ENCODE results near the gene PCNX4.

DNA sequence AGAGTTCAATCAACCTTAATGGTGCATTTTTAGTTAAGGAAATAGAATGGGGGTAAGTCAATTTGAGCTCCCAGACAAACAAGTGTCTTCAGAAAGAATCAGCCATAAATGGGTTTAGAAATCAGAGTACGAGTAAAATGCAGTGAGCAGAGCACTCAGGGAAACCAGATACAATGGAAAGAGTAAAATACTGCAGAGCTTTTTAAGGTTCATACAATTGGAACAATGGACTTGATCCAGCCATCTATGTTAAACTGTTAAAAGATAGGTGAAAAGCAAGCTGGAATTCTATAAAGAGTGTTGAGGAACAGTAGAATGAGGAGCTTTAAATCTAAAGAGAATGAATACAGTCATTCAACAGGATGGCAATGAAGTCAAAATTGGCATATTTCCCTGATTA, 23.8 kb upstream of the PCNX4 start:
- no peak for TF ChIP-seq EZH2 (IDR thresholded peaks at IDR 0.05; ENCODE audit: low read length, unreplicated experiment)
- TF ChIP-seq, protein P1, sequence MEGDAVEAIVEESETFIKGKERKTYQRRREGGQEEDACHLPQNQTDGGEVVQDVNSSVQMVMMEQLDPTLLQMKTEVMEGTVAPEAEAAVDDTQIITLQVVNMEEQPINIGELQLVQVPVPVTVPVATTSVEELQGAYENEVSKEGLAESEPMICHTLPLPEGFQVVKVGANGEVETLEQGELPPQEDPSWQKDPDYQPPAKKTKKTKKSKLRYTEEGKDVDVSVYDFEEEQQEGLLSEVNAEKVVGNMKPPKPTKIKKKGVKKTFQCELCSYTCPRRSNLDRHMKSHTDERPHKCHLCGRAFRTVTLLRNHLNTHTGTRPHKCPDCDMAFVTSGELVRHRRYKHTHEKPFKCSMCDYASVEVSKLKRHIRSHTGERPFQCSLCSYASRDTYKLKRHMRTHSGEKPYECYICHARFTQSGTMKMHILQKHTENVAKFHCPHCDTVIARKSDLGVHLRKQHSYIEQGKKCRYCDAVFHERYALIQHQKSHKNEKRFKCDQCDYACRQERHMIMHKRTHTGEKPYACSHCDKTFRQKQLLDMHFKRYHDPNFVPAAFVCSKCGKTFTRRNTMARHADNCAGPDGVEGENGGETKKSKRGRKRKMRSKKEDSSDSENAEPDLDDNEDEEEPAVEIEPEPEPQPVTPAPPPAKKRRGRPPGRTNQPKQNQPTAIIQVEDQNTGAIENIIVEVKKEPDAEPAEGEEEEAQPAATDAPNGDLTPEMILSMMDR (conservative IDR thresholded peaks at IDR 0.05; ENCODE audit: low read depth, low read length), result no peak
- no peak for TF ChIP-seq EZH2phosphoT487 (IDR thresholded peaks at IDR 0.05; ENCODE audit: borderline replicate concordance, low read length)

Measured in PC-3 (cell line).